GM21825 (cell line): Measurements from ENCODE around the gene CHDH.
A peak's percentile ranks its signal among the peaks of the same experiment; 100 is the strongest.

ENCODE experiments used
- ATAC-seq: cut with Tn5 transposase; IDR thresholded peaks from one replicate; pipeline ENCODE4 v1.9.1; 2021; ENCODE audit warnings: mild to moderate bottlenecking, moderate library complexity; ENCODE audit not compliant: unreplicated experiment

Gene CHDH

DNA sequence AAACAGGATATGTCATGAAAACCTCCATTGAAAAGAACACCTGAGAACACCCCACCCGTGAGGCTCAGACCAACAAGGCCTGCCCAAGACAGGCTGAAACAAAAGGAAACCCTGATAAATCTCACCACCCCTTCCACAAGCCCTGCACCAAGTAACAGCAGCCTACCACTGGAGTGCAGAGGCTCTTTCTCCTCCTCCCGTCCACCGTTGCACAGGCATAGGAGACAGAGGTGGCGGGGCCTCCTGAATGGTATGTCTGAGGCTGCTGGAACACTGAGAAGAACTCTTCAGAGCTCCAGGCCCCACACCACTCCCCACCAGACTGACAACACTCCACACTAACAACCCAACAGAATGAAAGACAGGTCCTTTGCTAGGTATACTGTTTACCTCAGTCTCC, 21.4 kb downstream of the CHDH start:
- ATAC-seq: no peak

DNA sequence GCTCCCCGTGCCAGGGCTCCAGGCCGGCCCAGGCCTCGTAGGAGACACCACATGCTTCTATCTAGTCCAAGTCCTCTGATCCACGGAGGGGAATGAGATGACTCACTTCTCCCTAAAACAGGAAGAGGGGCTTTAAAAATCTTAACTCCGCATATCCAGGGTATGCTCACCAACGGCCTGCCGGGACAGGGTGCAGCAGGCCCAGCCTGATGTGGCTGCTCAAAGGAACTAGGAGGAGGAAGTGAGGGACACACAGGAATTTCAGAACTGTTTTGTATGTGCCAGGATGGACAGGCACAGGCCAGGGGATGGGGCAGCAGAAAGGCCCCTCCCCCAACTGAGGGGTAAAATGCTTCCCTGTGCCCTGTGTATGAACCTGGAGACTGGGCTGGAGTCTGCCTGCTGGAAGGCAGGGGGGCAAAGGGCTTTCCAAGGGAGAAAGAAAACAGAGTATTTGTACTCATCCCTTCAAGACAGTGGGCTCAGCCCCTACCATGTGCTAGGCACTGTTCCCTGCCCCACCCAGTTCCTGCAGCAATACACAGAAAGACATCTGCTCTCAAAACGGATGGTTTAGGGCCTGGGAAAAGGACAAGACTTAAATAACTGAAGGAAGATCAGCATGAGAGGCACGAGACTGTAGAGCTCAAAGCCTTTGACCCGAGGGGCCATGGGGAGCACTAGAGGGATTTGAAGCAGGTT, 22.1 kb downstream of the CHDH start:
- ATAC-seq: no peak

DNA sequence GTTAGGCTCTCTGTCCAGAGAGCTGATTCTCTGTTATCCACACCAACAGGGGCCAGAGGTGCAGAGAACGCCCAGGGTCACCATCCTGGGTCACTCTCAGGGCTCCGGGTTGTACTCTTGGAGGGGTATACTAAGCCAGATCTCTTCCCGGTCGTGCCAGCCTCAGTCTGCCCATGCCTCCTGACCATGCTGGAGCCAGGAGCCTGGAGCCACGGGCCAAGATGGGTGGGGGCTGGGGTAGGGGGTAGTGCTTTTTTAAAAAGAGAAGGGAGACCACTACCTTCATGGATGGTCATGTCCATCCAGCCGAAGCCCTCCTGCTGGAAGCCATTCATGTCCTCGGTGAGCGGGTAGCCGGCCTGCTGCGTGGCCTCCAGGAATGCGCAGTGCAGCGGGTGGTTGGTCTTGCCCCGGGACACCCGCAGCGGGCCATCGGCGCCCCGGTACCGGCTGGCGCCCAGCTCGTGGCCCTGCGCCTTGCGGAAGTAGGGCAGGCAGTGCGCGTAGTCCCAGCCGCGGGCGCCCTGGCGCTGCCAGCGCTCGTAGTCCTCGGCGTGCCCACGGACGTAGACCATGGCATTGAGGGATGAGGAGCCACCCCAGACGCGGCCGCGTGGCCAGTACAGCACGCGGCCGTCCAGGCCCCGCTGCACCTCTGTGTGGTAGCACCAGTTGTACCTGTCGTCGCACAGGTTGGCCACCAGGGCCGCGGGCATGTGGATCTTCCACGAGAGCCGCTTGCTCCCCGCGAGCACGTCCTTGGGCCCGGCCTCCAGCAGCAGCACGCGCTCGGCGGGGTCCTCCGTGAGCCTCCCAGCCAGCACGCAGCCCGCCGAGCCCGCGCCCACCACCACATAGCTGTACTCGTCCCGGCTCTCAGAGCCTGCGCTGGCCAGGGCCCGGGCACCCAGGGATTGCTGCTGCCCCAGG, 22.9 kb downstream of the CHDH start:
- ATAC-seq: no peak

DNA sequence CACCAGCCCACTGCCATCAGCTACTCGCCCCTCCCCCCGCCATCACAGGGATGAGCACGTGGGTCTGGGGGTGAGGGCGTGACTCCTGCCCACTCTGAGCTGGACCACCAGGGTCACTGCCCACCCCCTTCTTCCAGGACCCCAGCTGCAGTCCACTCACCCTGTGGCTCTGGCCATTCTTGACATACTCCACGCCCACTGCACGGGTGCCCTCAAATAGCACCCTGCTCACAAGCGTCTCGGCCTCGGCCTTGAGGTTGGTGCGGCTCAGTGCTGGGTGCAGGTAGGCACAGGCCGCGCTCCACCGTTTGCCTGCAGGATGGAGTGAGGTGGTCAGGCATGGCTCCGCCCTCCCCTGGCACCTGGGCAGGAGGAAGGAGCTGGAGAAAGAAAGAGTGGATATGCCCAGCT, 23.9 kb downstream of the CHDH start:
- ATAC-seq: no peak

DNA sequence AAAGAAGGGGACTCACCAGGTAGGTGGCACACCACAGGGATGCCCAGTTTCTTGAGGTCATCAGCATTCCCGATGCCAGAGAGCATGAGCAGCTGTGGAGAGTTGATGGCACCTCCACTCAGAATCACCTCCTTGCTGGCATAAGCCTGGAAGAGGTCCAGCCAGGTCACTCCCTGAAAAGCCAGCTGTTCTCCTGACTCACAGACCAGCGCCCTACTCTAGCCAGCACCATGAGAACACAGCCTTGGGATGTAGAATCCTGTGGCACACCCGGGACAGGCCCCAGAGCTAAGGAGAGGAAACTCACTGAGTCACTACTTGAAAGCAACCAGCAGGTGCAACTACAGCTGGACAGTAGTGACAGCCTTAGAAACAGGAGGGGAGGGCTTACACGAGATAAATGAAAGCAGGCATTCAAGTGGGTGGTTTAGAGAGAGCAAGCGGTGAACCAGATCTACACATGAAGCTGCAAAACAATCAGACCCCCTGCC, 24.5 kb downstream of the CHDH start:
- peak; percentile 80 for ATAC-seq

DNA sequence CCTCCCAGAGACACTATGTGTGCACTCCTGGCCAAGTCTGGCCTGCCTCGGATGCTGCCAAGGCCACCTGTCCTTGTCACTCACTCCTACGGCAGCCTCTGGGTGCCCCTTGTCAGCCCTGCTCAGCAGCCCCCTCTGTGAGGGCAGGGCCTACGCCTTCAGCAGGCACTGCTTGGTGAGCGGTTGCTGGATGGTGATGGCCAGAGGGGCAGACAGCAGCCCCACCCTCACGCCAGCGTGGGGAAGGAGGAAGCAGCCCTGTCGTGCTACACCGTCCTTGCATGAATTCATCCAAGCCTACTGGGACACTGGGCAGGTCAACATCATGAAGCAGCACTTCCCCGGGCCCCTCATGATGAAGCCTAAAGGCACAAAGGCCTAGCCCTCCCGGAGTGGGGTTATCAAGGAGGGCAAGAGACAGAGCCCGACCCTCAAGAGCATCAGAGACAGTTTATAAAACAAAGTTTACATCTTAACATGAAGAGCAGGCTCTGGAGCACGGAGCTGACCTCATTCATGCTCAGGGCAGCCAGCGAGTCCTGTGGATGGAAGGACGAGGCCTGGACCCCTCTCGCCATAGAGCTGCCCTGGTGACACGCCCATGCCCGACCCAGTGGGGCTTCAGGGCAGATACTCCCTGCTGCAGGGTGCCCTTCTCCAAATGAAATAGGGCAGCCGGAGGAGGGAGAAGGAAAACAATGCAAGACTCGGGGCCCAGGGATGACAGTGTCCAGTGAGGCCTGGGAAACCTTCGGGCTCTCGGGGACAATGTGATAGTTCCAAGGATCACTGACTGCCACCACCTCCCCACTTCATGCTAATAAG, 25.3 kb downstream of the CHDH start:
- no peak for ATAC-seq

DNA sequence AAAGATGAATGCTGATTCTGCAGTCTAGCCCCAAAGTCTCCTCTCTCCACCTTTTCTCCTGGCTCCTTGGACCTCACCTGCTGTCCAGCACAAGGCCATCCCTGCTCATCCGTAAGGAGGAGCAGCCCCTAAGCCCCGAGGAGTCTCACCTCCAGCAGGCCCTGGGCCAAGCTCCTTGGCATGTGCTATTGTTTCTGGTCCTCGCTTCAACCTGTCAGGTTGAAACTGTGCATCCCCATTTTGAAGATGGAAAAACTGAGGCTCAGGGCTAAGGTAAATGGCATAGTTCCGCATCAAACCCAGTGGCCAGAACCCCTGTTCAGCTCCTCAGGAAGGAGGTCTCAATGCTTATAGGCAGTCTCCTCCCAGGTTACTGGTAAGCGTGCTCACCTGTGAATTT, 26.1 kb downstream of the CHDH start:
- no peak for ATAC-seq

DNA sequence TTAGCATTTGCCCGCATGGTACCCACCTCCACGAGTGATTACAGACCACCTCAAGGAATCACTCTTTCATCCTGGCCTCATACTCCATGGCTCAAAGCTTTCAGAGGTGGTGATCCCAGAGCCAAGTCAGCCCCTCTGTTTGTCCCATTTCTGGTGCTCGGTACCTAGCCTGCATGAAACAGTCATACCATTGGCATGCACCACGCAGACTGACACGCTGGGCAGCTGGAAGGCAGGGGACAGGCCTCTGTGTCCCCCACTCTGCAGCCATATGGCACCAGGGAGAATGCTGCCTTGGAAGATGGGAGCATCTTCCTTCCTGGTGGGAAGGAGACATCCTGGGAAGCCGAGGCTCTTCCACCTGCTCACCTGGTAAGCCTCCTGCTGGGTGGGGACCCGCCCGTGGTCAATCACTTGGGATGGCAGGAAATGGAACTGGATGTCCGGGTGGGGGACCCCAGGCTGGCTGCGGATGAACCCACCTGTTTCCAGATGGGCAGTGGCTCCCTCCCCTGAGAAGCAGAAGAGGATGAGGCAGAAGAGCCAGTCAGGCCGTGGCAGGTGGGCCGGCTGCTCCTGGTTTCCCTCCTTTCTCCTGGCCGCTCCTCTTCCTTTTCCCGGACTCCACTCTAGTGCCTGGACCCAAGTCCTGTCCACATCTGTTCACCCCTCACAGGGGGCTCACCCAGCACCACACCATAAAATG, 26.9 kb downstream of the CHDH start:
- ATAC-seq: no peak

DNA sequence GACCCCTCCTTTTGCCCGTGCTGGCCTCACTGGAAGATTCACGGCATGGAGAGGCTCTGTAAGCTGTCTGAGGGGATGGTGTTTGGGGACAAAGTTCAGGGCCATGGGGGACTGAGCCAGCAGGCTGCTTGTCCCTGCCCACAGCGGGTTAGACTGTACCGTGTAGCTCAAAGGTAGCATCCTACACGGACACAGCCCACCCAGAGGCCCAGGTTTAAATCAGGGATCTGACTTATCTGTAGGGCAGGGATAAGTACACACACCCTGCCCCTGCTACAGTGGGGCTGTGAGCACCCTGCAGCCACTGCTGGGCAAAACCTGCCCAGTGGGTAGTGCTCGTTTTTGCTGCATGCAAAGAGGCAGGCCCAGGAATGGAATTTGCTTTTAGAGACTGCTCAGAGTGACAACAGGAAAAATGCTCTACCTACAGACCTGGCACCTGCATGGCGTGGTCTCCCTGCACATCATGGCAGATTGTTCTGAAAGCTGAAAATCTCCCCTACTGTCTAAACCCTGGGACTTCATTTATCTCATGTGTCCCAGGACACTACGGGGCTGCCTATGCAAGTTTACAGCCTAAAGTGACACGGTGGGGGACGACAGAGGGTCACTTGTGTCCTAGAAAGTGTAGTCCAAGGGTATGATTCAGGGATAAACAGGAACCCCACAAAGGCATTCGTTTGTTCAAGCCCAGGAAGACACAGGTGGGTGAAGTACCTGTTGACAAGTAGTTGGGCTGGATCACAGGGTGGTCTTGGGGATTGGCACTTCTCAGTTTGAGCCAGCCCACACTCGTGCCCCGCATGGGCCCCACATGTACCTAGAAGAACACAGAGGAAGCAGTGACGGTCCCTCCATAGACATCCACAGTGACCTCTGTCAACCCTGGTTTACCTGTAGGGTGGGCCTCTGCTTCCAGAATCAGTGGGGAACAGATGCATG, 27.7 kb downstream of the CHDH start:
- ATAC-seq: no peak

DNA sequence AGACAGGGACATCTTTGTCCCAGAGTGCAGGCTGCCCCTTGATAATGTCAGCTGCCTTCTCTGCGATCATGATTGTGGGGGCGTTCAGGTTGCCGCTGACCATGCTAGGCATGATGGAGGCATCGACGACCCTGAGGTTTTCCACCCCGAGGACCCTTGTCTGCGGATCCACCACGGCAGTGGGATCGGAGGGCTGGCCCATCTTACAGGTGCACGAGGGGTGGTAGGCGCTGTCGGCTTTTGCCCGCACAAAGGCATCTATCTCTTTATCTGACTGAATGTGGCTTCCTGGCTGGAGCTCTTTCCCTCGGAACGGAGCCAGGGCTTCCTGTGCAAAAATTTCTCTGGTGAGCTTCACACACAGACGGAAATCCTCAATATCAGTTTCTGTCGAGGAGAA, 28.4 kb downstream of the CHDH start:
- no peak for ATAC-seq

DNA sequence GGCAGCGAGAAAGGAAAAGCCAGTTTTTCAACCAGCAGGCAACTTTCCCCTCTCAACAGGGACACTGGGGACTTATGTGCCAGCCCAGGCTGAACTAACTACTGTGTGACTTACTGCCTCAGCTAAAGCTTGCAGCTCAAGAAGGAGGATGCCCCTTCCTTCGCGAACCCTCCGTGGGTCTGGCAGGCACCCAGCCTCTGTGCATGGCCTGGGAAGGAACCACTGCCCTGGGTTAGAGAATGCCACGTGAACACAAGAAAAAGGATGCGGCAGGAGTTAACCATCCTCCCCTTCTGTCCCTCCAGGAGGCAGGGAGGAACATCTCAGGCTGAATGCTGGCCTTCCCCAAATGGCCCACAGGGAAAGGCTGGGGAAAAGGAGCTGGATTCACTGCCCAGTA, 29.0 kb downstream of the CHDH start:
- ATAC-seq: no peak

DNA sequence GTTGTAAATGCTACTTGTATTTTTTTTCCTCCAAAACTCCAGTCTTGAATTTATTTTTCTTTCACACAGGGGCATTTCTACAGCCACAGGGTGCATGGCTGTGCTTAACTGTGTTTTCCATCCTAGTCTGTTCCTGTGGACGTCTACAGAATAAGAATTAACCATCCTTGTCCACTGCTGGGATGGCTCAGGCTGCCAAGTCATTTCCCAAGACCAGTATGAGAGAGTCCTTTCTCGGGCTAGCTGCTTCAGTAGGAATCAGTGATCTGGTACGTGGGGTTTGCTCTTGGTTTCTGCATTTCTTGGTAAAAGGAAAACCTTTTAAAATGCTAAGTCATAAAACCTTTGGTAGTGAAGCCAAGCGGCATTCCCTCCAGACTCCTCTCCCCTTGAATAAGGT, 29.8 kb downstream of the CHDH start:
- no peak for ATAC-seq

DNA sequence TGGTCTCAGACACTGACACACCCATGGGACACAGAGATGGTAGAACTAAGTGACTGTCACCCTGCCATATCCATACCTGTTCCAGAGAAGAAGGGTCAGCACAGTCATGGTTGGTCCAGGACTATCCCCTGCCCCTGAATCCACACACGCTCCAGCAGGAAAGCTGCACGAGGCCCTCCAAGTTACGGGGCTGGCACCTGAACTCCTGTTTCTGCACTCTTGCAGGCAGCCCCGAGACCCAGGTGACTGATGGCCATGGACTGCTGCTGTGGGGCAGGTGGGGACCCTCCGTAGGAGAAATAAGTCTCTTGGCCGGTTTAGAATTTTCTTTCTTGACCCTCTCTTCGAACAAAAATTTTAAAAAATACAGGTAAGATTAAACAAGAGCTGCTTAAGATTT, 30.6 kb downstream of the CHDH start:
- ATAC-seq: no peak

DNA sequence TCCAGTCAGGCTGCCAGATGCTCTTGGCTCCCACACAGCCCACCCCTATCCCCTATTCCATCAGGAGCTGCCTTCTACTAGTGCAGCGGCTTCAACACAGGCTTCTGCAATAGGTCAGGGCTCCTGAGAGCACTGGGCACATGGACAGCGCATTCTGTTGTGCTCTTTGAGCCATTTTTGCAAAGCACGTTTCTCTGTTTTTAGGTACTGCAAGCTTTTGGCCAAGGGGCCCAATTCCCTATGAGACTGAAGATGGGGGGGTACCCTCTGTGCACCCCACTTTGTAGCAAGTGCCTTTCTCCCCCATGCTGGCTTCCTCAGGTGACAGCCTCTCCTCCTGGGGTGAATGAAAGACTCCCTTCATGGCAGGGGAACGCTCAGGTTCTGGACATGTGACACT, 31.2 kb downstream of the CHDH start:
- no peak for ATAC-seq

DNA sequence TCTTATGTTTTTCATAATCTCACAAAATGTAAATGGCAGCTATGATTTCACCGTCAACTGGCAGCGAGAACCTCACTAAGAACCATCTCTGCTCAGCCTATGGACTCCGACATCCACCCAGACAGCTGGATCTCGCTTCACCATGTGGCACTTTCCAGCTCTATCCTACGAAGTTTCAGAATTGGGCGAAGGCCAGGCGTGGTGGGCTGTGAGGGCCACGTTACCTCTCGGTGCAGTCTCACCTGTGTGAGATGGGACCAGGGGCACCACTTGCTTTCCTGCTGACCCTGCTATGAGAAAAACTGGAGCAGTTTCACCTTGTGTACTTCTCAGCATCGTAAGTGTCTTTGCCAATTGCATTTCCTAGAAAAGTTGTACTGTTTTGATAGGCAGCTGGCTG, 32.3 kb downstream of the CHDH start:
- ATAC-seq: no peak

DNA sequence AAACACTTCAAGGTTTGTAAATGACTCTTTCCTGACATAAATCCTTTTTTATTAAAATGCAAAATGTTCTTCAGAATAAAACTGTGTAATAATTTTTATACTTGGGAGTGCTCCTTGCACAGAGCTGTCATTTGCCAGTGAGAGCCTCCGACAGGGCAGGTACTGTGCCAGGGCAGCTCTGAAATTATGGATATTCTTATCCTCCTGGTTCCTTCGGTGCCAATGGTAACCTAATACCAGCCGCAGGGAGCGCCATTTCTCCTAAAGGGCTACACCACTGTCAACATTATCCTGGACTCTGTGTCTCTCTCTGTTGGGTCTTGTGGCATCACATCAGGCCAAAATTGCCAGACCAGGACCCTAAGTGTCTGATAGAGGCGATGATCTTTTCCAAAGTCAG, 33.0 kb downstream of the CHDH start:
- no peak for ATAC-seq

DNA sequence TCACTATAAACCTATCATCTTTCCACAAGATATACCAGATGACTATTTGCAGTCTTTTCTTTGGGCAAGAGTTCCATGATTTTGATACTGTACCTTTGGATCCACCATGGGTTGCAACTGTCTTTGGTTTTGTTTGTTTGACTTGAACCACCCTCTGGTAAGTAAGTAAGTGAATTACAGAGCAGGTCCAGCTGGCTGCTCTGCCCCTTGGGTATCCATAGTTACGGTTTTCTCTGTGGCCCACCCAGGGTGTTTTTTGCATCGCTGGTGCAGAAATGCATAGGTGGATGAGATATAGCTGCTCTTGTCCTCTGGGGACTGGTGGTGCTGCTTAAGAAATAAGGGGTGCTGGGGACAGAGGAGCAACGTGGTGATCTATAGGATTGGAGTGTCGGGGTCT, 33.8 kb downstream of the CHDH start:
- no peak for ATAC-seq

DNA sequence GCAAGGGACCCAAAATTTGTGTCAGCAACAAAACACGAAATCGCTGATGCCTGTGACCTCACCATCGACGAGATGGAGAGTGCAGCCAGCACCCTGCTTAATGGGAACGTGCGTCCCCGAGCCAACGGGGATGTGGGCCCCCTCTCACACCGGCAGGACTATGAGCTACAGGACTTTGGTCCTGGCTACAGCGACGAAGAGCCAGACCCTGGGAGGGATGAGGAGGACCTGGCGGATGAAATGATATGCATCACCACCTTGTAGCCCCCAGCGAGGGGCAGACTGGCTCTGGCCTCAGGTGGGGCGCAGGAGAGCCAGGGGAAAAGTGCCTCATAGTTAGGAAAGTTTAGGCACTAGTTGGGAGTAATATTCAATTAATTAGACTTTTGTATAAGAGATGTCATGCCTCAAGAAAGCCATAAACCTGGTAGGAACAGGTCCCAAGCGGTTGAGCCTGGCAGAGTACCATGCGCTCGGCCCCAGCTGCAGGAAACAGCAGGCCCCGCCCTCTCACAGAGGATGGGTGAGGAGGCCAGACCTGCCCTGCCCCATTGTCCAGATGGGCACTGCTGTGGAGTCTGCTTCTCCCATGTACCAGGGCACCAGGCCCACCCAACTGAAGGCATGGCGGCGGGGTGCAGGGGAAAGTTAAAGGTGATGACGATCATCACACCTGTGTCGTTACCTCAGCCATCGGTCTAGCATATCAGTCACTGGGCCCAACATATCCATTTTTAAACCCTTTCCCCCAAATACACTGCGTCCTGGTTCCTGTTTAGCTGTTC, 34.9 kb downstream of the CHDH start:
- no peak for ATAC-seq
